ENCODE measurements around the gene GAP43. TPM values are rescaled to one million over a fixed set of nuclear protein-coding genes. Genes with fewer than 3 reads are reported as not detected.
A peak's percentile ranks its signal among the peaks of the same experiment; 100 is the strongest.

Gene GAP43
- total RNA-seq, 1 donor from 2014 or later = not detected

DNA sequence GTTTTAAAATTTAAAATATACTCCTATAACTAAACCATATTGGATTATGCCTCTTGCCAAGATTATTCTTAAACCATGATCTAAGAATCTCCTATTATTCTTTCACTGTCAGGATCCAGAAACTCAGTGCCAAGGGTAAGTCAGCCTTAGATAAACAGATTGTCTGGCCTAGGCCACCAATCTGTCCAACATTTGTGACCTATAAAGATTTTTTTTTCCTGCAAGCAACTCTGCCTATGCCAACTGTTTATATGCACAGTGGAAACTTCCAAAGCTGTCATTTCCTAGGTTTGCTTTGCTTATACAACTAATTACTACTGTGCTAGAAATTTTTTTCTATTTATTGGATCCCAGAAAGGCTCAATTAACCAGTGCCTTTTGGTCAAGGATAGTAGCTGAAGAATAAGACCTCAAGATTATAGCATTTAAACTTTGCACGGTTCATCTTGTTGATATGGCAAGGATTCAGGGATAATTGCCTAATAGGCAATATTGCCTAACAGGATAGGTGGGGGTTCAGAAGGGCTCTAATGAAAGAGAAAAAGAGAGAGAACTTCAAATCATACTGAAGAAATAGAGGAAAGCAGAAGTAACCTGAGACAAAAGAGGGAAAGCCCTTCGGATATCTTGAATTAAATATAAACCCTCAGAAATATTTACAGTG, 22.8 kb downstream of the GAP43 start:
- H3K9me3 Mint-ChIP-seq = no peaks in the 10 kb centered on the region
- H3K36me3 Mint-ChIP-seq (ENCODE audit: low read depth) = no peaks in the 10 kb centered on the region
- ChIA-PET CTCF (no interaction called here), POLR2A (no interaction called here)
- H3K4me3 Mint-ChIP-seq = no peak overlapping the region
- no peak overlapping the region for H3K27ac Mint-ChIP-seq
- TF ChIP-seq CTCF (IDR thresholded peaks at IDR 0.05) = no peak
- peaks cover 4% of the 10 kb centered on the region for H3K4me1 Mint-ChIP-seq
- no peaks in the 10 kb centered on the region for H3K27me3 Mint-ChIP-seq
- intact Hi-C loops (cut with micrococcal nuclease) = no loop called here
- ATAC-seq (ENCODE audit: low read depth) (no peak), DNase-seq (no peak)

GRCh38 chr3:115648559-115648958, 25.2 kb downstream of the GAP43 start:
- H3K4me3 Mint-ChIP-seq = no peak overlapping the region
- no peak for ATAC-seq (ENCODE audit: low read depth)
- H3K36me3 Mint-ChIP-seq (ENCODE audit: low read depth) = no peaks in the 10 kb centered on the region
- ChIA-PET POLR2A (interaction anchor here (0.6 kb wide), 1 partner anchor 10 kb away, joined by 3 read pairs; no protein-coding TSS in a partner anchor), CTCF (no interaction called here)
- H3K9me3 Mint-ChIP-seq = no peaks in the 10 kb centered on the region
- TF ChIP-seq CTCF (IDR thresholded peaks at IDR 0.05) = no peak
- no peaks in the 10 kb centered on the region for H3K27me3 Mint-ChIP-seq
- intact Hi-C loops (cut with micrococcal nuclease) = no loop called here
- H3K27ac Mint-ChIP-seq = no peak overlapping the region
- no peak for DNase-seq
- peaks cover 24% of the 10 kb centered on the region for H3K4me1 Mint-ChIP-seq

- Mint-ChIP-seq H3K4me1 (peaks cover 29% of the 10 kb centered on the region), H3K27me3 (no peaks in the 10 kb centered on the region), H3K36me3 (ENCODE audit: low read depth) (no peaks in the 10 kb centered on the region), H3K27ac (peak overlapping the region; percentile 44), H3K9me3 (no peaks in the 10 kb centered on the region), H3K4me3 (peak overlapping the region; percentile 2)
- TF ChIP-seq CTCF (IDR thresholded peaks at IDR 0.05) = no peak
- intact Hi-C loops (cut with micrococcal nuclease) = loop anchor here (1.0 kb wide), 1 partner anchor 8 kb away; no protein-coding TSS in a partner anchor
- no peak for DNase-seq
- CTCF ChIA-PET = interaction anchor here (1.3 kb wide), 1 partner anchor 164 kb away, joined by 3 read pairs; no protein-coding TSS in a partner anchor
- peak; percentile 64 for ATAC-seq (ENCODE audit: low read depth)
- POLR2A ChIA-PET = interaction anchor here (1.9 kb wide), 1 partner anchor 464 kb away, joined by 4 read pairs; no protein-coding TSS in a partner anchor
Measured at GRCh38 chr3:115651087-115651486, 27.8 kb downstream of the GAP43 start.

DNA sequence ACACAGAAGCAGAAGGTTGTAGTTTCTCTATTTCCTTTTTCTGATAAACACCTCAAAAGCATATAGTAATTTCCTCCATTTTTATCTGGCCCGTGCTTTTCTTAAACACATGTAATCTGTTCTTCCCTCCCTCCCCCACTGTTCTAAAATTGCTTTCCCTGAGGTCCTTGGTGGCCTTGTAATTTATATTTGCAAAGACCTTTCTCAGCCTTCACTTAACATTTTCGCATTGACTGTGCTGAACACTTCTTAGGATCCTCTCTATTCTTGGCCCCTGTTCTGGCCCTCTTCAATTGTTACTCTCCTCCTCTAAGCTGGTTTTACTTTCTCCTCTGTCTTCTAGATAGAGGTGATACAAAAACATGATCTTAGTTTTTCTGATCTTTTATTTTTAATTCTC, 28.3 kb downstream of the GAP43 start:
- no peaks in the 10 kb centered on the region for H3K27me3 Mint-ChIP-seq
- ChIA-PET CTCF (no interaction called here), POLR2A (interaction anchor here (1.1 to 1.9 kb wide), 2 partner anchors 465 to 505 kb away, joined by 4 read pairs; no protein-coding TSS in a partner anchor)
- DNase-seq = no peak
- H3K9me3 Mint-ChIP-seq = no peaks in the 10 kb centered on the region
- H3K4me1 Mint-ChIP-seq = peaks cover 29% of the 10 kb centered on the region
- intact Hi-C loops (cut with micrococcal nuclease) = loop anchor here (1.0 kb wide), 1 partner anchor 8 kb away; no protein-coding TSS in a partner anchor
- no peaks in the 10 kb centered on the region for H3K36me3 Mint-ChIP-seq (ENCODE audit: low read depth)
- no peak for TF ChIP-seq CTCF (IDR thresholded peaks at IDR 0.05)
- no peak for ATAC-seq (ENCODE audit: low read depth)
- peak overlapping the region; percentile 44 for H3K27ac Mint-ChIP-seq
- peak overlapping the region; percentile 2 for H3K4me3 Mint-ChIP-seq

DNA sequence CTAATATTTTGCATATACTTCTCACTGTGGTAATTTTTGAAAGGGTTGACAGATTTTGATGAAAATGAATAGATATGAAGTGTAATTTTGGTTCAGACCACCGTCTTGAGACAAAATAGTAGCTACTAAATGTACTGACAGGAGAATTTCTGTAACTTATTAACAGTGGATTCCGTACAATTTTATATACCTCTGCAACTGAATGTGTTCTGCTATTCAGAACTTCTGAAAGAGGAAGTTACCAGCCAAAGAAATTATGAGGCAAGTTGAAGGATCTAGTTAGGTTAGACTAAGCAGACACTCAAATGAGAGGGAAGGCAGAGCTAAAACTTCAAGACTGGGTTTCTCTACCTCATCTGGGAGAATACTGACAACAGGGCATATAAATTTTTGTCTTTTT, 29.4 kb downstream of the GAP43 start:
- no peaks in the 10 kb centered on the region for H3K36me3 Mint-ChIP-seq (ENCODE audit: low read depth)
- no peak overlapping the region for H3K4me3 Mint-ChIP-seq
- intact Hi-C loops (cut with micrococcal nuclease) = no loop called here
- H3K27me3 Mint-ChIP-seq = no peaks in the 10 kb centered on the region
- H3K9me3 Mint-ChIP-seq = no peaks in the 10 kb centered on the region
- CTCF ChIA-PET = no interaction called here
- peak overlapping the region; percentile 30 for H3K27ac Mint-ChIP-seq
- no peak for TF ChIP-seq CTCF (IDR thresholded peaks at IDR 0.05)
- DNase-seq (no peak), ATAC-seq (ENCODE audit: low read depth) (peak; percentile 79)
- POLR2A ChIA-PET = interaction anchor here (1.9 kb wide), 1 partner anchor 466 kb away, joined by 4 read pairs; no protein-coding TSS in a partner anchor
- peaks cover 37% of the 10 kb centered on the region for H3K4me1 Mint-ChIP-seq

Measured in activated B cell treated with CpG ODN at 0.5 μM for 24 hours (primary cell).